Mucosa of stomach (tissue), 1 donor: Measurements from ENCODE around the gene RNF44.

ENCODE experiments used
- H3K27me3 ChIP-seq: one replicate; pipeline ENCODE4 v1.7.0; 2013; ENCODE audit warnings: mild to moderate bottlenecking, low read length; ENCODE audit not compliant: control insufficient read depth, insufficient read depth
- H3K36me3 ChIP-seq: one replicate; pipeline ENCODE4 v1.7.0; 2013; ENCODE audit warnings: low read length; ENCODE audit not compliant: control insufficient read depth, insufficient read depth
- H3K4me1 ChIP-seq: one replicate; pipeline ENCODE4 v1.7.0; 2013; ENCODE audit warnings: mild to moderate bottlenecking, low read length; ENCODE audit not compliant: control insufficient read depth, insufficient read depth
- H3K4me3 ChIP-seq: one replicate; pipeline ENCODE4 v1.7.0; 2013; ENCODE audit warnings: low read length
- H3K9ac ChIP-seq: one replicate; pipeline ENCODE4 v1.7.0; 2013; ENCODE audit warnings: mild to moderate bottlenecking, low read length, moderate library complexity
- H3K9me3 ChIP-seq: one replicate; pipeline ENCODE4 v1.7.0; 2013; ENCODE audit warnings: mild to moderate bottlenecking, low read length, moderate library complexity; ENCODE audit not compliant: control insufficient read depth
- donor health status: Pancreatic carcinoma.

The RNF44 gene

DNA sequence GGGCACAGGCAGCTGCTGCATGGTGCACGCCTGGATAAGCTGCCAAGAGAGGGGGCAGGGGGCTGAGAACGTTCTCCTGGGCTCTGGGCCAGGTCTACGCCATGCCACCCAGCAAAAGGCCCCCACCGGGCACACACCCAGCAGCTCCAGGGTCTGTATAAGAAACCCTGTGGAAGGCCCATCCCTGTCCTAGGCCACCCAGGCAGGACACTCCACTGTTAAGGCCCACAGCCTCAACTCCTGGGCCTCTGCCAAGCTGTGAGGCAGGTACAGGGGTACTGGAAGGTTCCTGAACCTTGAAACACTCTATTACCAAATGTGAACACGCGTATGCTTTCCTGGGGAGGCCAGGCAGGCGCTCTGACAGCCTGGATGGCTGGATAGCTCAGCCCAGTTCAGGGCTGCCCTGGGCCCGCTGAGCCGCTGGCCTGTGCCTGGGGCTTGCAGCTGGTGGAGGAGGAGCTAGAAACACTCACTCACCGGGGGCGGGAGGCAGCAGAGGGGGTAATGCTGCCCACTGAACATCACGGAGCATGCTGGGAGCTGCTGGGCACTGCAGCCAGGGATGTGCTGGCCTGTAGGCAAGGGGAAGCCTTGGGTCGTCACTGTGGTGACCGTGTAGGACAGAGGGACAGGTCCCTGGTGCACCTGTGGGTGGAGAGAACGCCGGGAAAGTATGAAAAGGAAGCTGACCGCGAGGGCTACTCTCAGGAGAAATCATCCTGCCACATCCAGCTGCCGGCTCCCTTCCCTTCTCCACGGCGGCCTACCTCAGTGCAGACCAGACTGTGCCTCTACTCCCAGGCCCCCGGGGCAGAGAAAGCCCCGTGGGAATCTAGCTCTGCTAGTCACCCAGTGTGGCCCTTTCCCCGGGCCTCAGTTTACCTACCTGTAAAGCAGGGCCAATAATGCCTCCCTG, 6.0 kb downstream of the RNF44 start:
- Histone ChIP-seq H3K9ac (no peak overlapping the region), H3K27me3 (no peaks in the 10 kb centered on the region), H3K9me3 (no peaks in the 10 kb centered on the region), H3K4me1 (peaks cover 37% of the 10 kb centered on the region), H3K4me3 (no peak overlapping the region), H3K36me3 (peaks cover 10% of the 10 kb centered on the region)

DNA sequence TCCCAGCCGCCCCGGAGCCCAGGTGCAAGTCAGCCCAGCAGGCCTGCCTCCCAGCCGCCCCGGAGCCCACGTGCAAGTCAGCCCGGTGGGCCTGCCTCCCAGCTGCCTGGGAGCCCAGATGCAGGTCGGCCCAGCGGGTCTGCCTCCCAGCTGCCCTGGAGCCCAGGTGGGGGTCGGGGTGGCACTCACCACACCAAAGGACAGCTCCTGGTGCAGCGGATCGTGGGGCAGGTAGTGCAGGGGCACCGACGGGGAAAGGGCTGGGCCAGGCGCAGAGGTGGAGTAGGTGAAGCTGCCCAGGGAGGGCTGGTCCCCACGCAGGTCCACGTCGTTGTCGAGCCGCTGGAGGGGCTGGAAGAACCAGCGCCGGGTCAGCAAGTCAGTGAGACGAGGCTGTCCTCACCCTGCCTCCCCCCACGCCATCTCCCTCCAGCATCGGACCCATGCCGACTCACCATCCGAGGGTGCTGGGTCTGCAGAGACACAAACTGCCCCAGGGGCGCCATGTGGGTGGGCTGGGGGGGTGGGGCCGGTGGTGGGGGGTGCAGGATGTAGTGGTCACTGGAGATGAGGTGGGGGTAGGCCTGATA, 6.7 kb downstream of the RNF44 start:
- H3K9me3 ChIP-seq: no peaks in the 10 kb centered on the region
- peaks cover 29% of the 10 kb centered on the region for H3K4me1 ChIP-seq

DNA sequence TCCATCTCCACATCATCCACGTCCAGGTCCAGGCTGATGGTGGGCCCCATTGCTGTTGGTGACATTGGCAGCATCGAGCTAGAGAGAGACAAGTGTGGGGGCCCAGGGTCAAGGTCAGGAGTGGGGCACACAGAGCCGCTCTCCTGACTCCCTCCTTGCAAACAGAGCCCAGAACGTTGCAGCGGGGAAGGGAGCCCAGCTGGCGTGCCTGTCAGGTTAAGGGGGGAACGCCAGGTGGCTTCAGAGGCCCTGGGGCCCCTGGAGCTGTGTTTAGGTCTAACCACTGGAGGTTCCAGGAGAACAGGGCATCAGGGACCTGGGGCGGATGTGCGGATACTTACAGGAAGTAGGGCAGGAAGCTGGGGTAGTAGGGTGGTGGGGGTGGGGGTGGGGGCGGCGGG, 7.5 kb downstream of the RNF44 start:
- H3K27me3 ChIP-seq: no peaks in the 10 kb centered on the region
- peaks cover 10% of the 10 kb centered on the region for H3K36me3 ChIP-seq
- H3K4me3 ChIP-seq: no peak overlapping the region
- no peak overlapping the region for H3K9ac ChIP-seq
- peaks cover 22% of the 10 kb centered on the region for H3K4me1 ChIP-seq
- no peaks in the 10 kb centered on the region for H3K9me3 ChIP-seq

More for the DNA sequence above, 6.7 kb downstream of the RNF44 start:
- Histone ChIP-seq H3K27me3 (no peaks in the 10 kb centered on the region), H3K4me3 (no peak overlapping the region), H3K9ac (no peak overlapping the region), H3K36me3 (peaks cover 10% of the 10 kb centered on the region)

DNA sequence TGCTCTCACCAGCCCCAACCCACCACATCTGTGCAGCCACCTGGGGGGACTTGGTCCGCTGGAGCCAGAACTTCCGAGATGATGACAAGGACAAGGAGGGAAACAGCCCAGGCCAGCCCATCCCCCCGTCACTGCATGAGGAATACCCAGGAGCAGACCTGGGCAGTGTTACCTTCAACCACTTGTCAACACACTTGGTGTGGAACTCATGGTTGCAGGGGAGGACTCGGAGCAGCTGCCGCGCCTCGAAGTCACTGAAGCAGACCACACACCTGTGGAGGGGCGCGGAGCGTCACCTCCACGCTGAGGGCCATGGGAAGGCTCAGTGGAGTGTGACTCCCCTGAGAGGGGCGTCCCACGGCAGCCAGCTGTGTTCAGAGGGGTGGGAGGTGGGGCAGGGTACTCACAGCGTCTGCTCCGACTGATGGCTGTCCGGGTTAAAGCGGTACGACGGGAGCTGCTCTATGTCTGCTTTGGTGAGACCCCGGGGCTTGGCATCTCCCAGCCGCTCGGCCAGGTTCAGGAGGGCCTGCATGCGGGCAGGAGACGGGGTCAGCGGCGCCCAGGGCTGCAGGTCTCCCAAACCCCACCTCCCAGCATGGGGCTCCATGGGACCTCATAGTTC, 8.0 kb downstream of the RNF44 start:
- Histone ChIP-seq H3K9ac (no peak overlapping the region), H3K36me3 (peaks cover 10% of the 10 kb centered on the region), H3K9me3 (no peaks in the 10 kb centered on the region), H3K4me3 (no peak overlapping the region), H3K4me1 (peaks cover 17% of the 10 kb centered on the region), H3K27me3 (no peaks in the 10 kb centered on the region)

DNA sequence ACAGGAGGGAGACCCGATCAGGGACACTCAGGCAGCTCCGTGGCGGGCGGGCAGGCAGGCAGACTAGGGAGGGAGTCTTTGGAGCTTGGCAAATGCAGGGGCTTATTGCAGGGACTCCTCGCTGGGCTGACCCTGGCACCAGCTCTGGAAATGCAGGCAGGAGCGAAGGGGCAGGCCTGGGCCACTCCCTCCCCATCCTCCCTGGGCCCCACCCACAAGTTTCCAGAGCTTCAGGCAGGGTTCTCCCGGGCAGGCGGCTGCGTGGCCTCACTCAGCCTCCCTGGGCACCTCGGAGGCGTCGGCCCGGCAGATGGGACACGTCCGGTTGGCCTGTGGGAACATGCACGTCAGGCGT, 8.5 kb downstream of the RNF44 start:
- peaks cover 12% of the 10 kb centered on the region for H3K4me1 ChIP-seq

DNA sequence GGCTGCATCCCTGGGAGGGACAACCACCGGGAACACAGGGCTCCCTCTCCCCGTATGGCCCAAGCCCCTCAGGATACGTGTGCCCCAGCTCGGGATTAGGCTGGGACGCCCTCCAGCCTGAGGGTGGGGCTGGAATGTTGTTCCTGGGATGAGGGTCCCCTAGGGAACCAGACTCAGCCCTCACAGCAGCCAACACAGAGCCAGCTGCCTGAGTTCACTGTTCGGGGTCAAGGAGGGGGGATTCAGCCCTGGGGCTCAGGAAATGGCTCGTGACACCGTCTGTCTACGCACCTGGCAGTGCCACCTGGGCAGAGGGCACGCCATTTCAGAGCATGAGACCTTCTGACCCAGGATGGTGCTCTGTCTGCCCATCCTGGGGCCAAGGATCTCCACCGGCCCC, 8.9 kb downstream of the RNF44 start:
- Histone ChIP-seq H3K9me3 (no peaks in the 10 kb centered on the region), H3K4me1 (peaks cover 7% of the 10 kb centered on the region), H3K27me3 (no peaks in the 10 kb centered on the region), H3K36me3 (peaks cover 10% of the 10 kb centered on the region), H3K4me3 (no peak overlapping the region), H3K9ac (no peak overlapping the region)

More for the DNA sequence above, 8.5 kb downstream of the RNF44 start:
- H3K9ac ChIP-seq: no peak overlapping the region
- H3K36me3 ChIP-seq: peaks cover 10% of the 10 kb centered on the region
- no peaks in the 10 kb centered on the region for H3K27me3 ChIP-seq
- no peaks in the 10 kb centered on the region for H3K9me3 ChIP-seq
- no peak overlapping the region for H3K4me3 ChIP-seq

DNA sequence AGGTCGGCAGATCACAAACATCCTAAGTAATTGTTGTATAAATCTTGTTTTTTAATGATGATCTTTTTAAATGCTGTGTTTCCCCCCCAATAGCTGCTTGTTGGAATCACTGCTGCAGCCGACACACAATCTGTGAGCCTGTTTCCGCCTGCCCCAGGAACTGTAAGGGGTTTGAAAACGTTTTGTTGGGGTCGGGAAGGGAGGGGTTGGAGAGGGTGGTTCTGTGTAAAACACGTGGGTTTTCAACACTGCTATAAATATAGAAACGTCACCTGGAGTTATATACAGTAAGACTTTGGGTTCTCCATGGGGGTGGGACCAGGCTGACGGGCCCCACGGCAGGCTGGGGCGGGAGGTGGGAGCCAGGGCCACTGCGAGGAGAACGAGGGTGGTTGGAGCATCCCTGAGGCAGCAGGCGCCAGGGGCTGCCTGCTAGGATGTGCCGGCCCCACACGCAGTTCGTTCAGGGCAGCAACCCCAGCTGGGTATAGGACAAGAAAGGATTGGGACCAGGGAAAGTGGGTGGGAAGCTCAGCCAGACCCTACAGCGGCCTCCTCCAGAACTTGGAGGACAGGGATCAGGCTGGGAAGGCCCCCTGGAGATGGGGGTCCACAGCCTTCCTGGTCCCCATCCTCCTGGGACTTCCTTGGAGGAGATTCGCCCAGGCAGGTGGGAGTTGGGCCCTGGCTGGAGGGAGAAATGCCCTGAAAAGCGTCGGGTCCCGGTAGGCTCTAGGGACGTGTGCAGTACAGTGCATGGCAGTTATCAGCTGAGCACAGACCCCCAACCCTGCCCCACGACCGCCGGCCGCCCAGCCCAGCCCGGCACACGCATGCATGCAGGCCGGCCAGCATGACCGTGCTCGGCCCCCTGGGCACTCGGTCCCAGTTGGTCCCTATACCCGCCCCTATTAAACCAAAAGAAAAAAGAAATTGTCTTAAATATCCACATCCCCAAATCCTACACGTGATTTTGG, 9.7 kb downstream of the RNF44 start:
- peaks cover 10% of the 10 kb centered on the region for H3K36me3 ChIP-seq
- no peak overlapping the region for H3K9ac ChIP-seq
- H3K27me3 ChIP-seq: no peaks in the 10 kb centered on the region

DNA sequence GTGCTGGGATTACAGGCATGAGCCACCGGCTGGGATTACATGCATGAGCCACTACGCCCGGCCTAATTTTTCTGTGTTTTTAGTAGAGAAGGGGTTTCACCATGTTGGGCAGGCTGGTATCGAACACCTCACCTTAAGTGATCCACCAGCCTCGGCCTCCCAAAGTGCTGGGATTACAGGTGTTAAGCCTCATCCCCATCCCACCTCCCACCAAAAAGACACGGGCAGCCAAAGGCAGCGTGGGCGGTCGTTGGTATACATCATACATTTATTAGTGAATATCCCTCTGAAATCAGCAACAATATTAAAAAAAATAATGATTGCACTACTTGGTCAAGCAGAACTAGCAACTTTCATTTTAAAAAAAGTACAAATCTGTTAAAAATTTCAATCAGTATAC, 10.7 kb downstream of the RNF44 start:
- Histone ChIP-seq H3K9ac (no peak overlapping the region), H3K4me3 (no peak overlapping the region), H3K36me3 (peaks cover 6% of the 10 kb centered on the region), H3K27me3 (no peaks in the 10 kb centered on the region), H3K4me1 (no peaks in the 10 kb centered on the region), H3K9me3 (no peaks in the 10 kb centered on the region)

More for the DNA sequence above, 9.7 kb downstream of the RNF44 start:
- no peaks in the 10 kb centered on the region for H3K9me3 ChIP-seq
- no peaks in the 10 kb centered on the region for H3K4me1 ChIP-seq
- no peak overlapping the region for H3K4me3 ChIP-seq

DNA sequence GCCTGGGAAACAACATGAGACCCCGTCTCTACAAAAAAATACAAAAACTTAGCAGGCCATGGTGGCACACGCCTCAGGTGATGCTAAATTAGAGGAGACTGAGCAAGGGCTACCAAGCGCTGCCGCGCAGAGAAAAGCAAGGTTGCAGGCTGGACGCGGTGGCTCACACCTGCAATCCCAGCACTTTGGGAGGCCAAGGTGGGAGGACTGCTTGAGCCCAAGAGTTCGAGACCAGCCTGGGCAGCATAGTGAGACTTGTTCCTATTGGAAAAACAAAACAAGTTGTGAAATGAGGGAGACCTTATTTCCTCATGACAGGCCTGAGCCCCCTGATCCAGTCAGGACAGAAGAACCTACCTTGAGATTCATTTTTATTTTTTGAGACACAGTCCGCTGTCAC, 11.5 kb downstream of the RNF44 start:
- no peak overlapping the region for H3K4me3 ChIP-seq
- no peaks in the 10 kb centered on the region for H3K9me3 ChIP-seq
- H3K9ac ChIP-seq: no peak overlapping the region
- H3K4me1 ChIP-seq: no peaks in the 10 kb centered on the region
- no peaks in the 10 kb centered on the region for H3K36me3 ChIP-seq
- no peaks in the 10 kb centered on the region for H3K27me3 ChIP-seq

DNA sequence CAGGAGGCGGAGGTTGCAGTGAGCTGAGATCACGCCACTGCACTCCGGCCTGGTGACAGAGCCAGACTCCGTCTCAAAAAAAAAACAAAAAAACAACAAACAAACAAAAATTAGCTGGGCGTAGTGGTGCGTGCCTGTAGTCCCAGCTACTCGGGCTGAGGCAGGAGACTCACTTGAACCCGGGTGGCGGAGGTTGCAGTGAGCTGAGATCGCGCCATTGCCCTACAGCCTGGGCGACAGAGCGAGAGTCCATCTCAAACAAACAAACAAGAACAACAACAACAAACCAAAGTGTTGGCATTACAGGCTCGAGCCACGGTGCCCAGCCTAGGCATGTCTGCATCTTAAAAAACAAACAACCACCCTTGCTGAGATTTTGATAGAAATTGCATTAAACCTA, 12.2 kb downstream of the RNF44 start:
- H3K4me1 ChIP-seq: no peaks in the 10 kb centered on the region
- H3K36me3 ChIP-seq: no peaks in the 10 kb centered on the region
- no peaks in the 10 kb centered on the region for H3K27me3 ChIP-seq
- no peak overlapping the region for H3K9ac ChIP-seq
- no peak overlapping the region for H3K4me3 ChIP-seq
- H3K9me3 ChIP-seq: no peaks in the 10 kb centered on the region

DNA sequence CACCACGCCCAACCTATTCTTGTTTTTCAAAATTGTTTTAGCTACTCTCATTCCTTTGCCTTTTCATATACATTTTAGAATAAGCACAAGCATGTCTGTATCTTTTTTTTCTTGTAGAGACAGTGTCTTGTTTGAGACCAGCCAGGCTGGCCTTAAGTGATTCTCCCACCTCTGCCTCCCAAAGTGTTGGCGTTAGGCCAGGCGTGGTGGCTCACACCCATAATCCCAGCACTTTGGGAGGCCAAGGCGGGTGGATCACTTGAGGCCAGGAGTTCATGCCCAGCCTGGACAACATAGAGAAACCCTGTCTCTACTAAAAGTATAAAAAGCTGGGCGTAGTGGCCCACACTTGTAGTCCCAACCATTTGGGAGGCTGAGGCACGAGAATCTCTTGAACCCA, 13.1 kb downstream of the RNF44 start:
- H3K4me3 ChIP-seq: no peak overlapping the region
- H3K27me3 ChIP-seq: no peaks in the 10 kb centered on the region
- no peaks in the 10 kb centered on the region for H3K9me3 ChIP-seq
- H3K9ac ChIP-seq: no peak overlapping the region
- H3K4me1 ChIP-seq: no peaks in the 10 kb centered on the region
- no peaks in the 10 kb centered on the region for H3K36me3 ChIP-seq
